Measurements from ENCODE around the gene COL9A1. TPM values are rescaled to one million over a fixed set of nuclear protein-coding genes. Genes with fewer than 3 reads are reported as not detected.

The COL9A1 gene
- total and polyA plus RNA-seq, 12 donors = 0.17 to 1.6 TPM; not detected in 10

DNA sequence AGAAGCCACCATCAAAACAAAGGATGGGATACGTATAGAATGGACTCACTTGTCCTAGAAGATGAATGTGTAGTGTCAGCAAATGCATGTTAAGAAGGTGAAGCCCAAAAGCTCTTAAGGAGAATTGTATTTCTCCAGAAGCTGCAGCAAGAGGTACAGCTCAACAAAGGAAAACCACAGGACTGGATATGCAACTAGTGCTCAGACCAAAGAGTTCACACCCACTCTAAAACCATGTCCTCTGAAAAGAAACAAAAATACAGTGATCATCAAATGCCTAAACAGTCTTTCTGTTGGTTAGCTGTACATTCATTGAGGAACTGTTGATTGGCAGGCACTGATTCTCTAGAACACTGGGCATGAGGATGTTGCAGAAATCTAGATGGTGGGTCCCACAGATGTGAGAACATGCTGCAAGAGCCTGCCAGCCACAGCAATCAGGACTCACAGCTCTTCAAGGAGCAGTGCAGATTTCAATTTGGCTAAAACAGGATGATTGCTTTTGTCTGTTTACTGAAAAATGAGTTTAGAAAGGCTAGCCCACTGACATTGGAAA lies 94.6 kb downstream of the COL9A1 start:
- Histone ChIP-seq H3K9me3 (replicated peaks in 1 of 3) (no peaks in the 10 kb centered on the region), H3K36me3 (replicated peaks in 1 of 2) (no peaks in the 10 kb centered on the region), H3K4me1 (replicated peaks in 1 of 2) (no peaks in the 10 kb centered on the region), H3K27me3 (no peaks in the 10 kb centered on the region), H3K4me3 (no peak overlapping the region), H3K27ac (no peak overlapping the region)
- intact Hi-C loops (cut with DNase I) = no loop called here
- DNase-seq = no peak
- WGBS, 4 donors = 50 to 67% (median 60%) methylated on average over 1 of the region's 1 CpG
- TF ChIP-seq, protein P1, sequence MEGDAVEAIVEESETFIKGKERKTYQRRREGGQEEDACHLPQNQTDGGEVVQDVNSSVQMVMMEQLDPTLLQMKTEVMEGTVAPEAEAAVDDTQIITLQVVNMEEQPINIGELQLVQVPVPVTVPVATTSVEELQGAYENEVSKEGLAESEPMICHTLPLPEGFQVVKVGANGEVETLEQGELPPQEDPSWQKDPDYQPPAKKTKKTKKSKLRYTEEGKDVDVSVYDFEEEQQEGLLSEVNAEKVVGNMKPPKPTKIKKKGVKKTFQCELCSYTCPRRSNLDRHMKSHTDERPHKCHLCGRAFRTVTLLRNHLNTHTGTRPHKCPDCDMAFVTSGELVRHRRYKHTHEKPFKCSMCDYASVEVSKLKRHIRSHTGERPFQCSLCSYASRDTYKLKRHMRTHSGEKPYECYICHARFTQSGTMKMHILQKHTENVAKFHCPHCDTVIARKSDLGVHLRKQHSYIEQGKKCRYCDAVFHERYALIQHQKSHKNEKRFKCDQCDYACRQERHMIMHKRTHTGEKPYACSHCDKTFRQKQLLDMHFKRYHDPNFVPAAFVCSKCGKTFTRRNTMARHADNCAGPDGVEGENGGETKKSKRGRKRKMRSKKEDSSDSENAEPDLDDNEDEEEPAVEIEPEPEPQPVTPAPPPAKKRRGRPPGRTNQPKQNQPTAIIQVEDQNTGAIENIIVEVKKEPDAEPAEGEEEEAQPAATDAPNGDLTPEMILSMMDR (IDR thresholded peaks at IDR 0.05) = no peak
- TF ChIP-seq POLR2A (IDR thresholded peaks at IDR 0.05) = no peak

DNA sequence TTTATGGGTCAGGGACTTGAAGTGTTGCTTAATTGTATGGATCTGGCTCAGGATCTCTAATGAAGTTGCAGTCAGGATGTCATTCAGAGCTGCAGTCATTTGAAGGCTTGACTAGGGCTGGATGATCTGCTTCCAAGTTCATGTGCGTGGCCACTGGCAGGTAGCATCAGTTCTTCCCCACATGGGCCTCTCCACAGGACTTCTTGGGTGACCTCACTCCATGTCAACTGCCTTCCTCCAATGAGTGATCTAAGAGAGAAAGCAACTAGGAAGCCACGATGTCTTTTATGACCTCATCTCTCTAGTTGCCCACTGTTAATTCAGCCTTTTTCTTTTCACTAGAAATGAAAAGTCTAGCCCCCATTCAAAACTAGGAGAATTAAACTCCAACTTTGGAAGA lies 104.1 kb downstream of the COL9A1 start:
- H3K4me3 ChIP-seq = no peak overlapping the region
- H3K9me3 ChIP-seq (replicated peaks in 1 of 3) = peaks cover 0 to 4% (median 0%) of the 10 kb centered on the region in 3 donors
- no peaks in the 10 kb centered on the region for H3K4me1 ChIP-seq (replicated peaks in 1 of 2)
- TF ChIP-seq, protein P1 (IDR thresholded peaks at IDR 0.05) = no peak
- no peak for TF ChIP-seq POLR2A (IDR thresholded peaks at IDR 0.05)
- no peak overlapping the region for H3K27ac ChIP-seq
- no peak for DNase-seq
- WGBS, 4 donors = 61 to 75% (median 66%) methylated on average over 2 of the region's 2 CpGs
- no peaks in the 10 kb centered on the region for H3K27me3 ChIP-seq
- no peaks in the 10 kb centered on the region for H3K36me3 ChIP-seq (replicated peaks in 1 of 2)
- intact Hi-C loops (cut with DNase I) = no loop called here

DNA sequence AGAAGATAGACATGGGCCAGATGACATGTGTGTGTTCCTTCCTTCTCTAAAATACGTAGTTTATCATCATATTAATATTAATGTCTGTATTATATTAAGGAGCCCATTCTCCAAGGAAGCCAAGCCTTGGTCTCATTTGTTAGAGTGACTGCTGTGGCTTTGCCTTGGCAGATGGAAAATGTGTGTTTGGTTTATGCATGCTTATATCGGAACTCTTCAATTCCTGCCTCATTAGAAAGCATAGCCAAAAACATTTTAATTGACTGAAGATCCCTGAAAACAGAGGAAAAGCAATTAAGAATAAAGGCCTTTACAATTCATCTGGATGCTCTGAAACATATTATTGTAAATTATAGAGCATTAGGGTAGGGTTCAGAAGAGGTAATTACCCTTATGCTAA lies 106.4 kb downstream of the COL9A1 start:
- intact Hi-C loops (cut with DNase I) = no loop called here
- Histone ChIP-seq H3K27ac (no peak overlapping the region), H3K4me1 (replicated peaks in 1 of 2) (no peaks in the 10 kb centered on the region), H3K36me3 (replicated peaks in 1 of 2) (no peaks in the 10 kb centered on the region), H3K27me3 (peaks cover 6% of the 10 kb centered on the region), H3K9me3 (replicated peaks in 1 of 3) (peaks cover 0 to 4% (median 0%) of the 10 kb centered on the region in 3 donors), H3K4me3 (no peak overlapping the region)
- DNase-seq = no peak
- TF ChIP-seq, protein P1 (IDR thresholded peaks at IDR 0.05) = no peak
- no peak for TF ChIP-seq POLR2A (IDR thresholded peaks at IDR 0.05)
- WGBS, 4 donors = 78 to 92% (median 81%) methylated on average over 2 of the region's 2 CpGs

DNA sequence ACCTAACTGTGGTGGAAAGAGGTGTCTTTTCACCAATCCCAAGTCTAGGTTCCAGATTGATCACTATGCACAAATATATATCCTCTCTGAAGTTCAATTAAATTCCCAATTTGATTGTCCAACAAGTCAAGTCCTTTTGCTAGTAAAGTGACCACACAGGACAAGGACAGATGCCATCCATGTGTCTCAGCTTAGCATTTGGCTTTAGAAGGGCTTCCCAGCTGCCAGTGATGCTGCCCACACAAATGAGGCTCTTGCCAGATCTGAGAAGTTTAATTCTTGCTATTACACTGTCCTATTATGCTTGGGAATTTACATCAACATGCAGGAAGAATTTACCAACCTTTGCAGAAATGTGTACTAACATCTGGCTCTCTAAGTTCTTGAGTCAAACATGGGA lies 108.5 kb downstream of the COL9A1 start:
- H3K27ac ChIP-seq = no peak overlapping the region
- intact Hi-C loops (cut with DNase I) = no loop called here
- peaks cover 0 to 4% (median 0%) of the 10 kb centered on the region in 3 donors for H3K9me3 ChIP-seq (replicated peaks in 1 of 3)
- no peak for TF ChIP-seq POLR2A (IDR thresholded peaks at IDR 0.05)
- TF ChIP-seq, protein P1 (IDR thresholded peaks at IDR 0.05) = no peak
- no peak for DNase-seq
- H3K27me3 ChIP-seq = peaks cover 6% of the 10 kb centered on the region
- H3K36me3 ChIP-seq (replicated peaks in 1 of 2) = no peaks in the 10 kb centered on the region
- no peaks in the 10 kb centered on the region for H3K4me1 ChIP-seq (replicated peaks in 1 of 2)
- H3K4me3 ChIP-seq = no peak overlapping the region
